ENCODE measurements around the gene TTF1. TPM values are rescaled to one million over a fixed set of nuclear protein-coding genes. Genes with fewer than 3 reads are reported as not detected.

TTF1 gene
- total RNA-seq, 4 donors from 2014 or later: 14.5 to 19.7 (median 16.1) TPM

GRCh38 chr9:132434881-132435280 lies 28.2 kb upstream of the TTF1 start:
- Histone ChIP-seq H3K4me3 (no peak overlapping the region), H3K27me3 (peaks cover 87% of the 10 kb centered on the region), H3K4me1 (no peaks in the 10 kb centered on the region), H3K9me3 (no peaks in the 10 kb centered on the region), H3K27ac (no peak overlapping the region), H3K36me3 (no peaks in the 10 kb centered on the region)
- no peak for ATAC-seq
- 37 to 59% methylated on average over 8 to 9 of the region's 10 CpGs for WGBS, 2 donors (ENCODE audit: low coverage in 1 of 2)
- TF ChIP-seq POLR2AphosphoS5 (IDR thresholded peaks at IDR 0.05) (no peak), POLR2A (IDR thresholded peaks at IDR 0.05) (no peak), EP300 (IDR thresholded peaks at IDR 0.05) (no peak), CTCF (IDR thresholded peaks at IDR 0.05) (no peak)

- H3K4me1 ChIP-seq: no peaks in the 10 kb centered on the region
- WGBS, 2 donors (ENCODE audit: low coverage in 1 of 2): 46 to 57% methylated on average over 1 of the region's 1 CpG
- ATAC-seq: no peak
- no peak overlapping the region for H3K4me3 ChIP-seq
- H3K27ac ChIP-seq: no peak overlapping the region
- no peaks in the 10 kb centered on the region for H3K36me3 ChIP-seq
- H3K9me3 ChIP-seq: no peaks in the 10 kb centered on the region
- TF ChIP-seq POLR2A (IDR thresholded peaks at IDR 0.05): no peak
- no peak for TF ChIP-seq CTCF (IDR thresholded peaks at IDR 0.05)
- no peak for TF ChIP-seq POLR2AphosphoS5 (IDR thresholded peaks at IDR 0.05)
- TF ChIP-seq EP300 (IDR thresholded peaks at IDR 0.05): no peak
- peaks cover 88% of the 10 kb centered on the region for H3K27me3 ChIP-seq
Observed at GRCh38 chr9:132430998-132431397, 24.4 kb upstream of the TTF1 start.

GRCh38 chr9:132426639-132427414 lies 20.2 kb upstream of the TTF1 start:
- no peaks in the 10 kb centered on the region for H3K9me3 ChIP-seq
- 35 to 50% methylated on average over 15 to 16 of the region's 17 CpGs for WGBS, 2 donors (ENCODE audit: low coverage in 1 of 2)
- H3K27ac ChIP-seq: no peak overlapping the region
- H3K4me1 ChIP-seq: no peaks in the 10 kb centered on the region
- no peaks in the 10 kb centered on the region for H3K36me3 ChIP-seq
- TF ChIP-seq POLR2AphosphoS5 (IDR thresholded peaks at IDR 0.05) (no peak), CTCF (IDR thresholded peaks at IDR 0.05) (no peak), EP300 (IDR thresholded peaks at IDR 0.05) (no peak), POLR2A (IDR thresholded peaks at IDR 0.05) (no peak)
- H3K4me3 ChIP-seq: no peak overlapping the region
- H3K27me3 ChIP-seq: peaks cover 88% of the 10 kb centered on the region
- no peak for ATAC-seq

GRCh38 chr9:132425675-132426062 lies 19.0 kb upstream of the TTF1 start:
- no peak overlapping the region for H3K4me3 ChIP-seq
- H3K4me1 ChIP-seq: no peaks in the 10 kb centered on the region
- no peak overlapping the region for H3K27ac ChIP-seq
- no peak for ATAC-seq
- WGBS, 2 donors (ENCODE audit: low coverage in 1 of 2): 42 to 45% methylated on average over 7 of the region's 7 CpGs
- no peaks in the 10 kb centered on the region for H3K36me3 ChIP-seq
- peaks cover 88% of the 10 kb centered on the region for H3K27me3 ChIP-seq
- TF ChIP-seq POLR2AphosphoS5 (IDR thresholded peaks at IDR 0.05): no peak
- TF ChIP-seq EP300 (IDR thresholded peaks at IDR 0.05): no peak
- no peak for TF ChIP-seq POLR2A (IDR thresholded peaks at IDR 0.05)
- no peak for TF ChIP-seq CTCF (IDR thresholded peaks at IDR 0.05)
- no peaks in the 10 kb centered on the region for H3K9me3 ChIP-seq

Measured in gastroesophageal sphincter (tissue), 4 donors.